Psoas muscle (tissue), 8 donors: ENCODE data around the gene RYR1. TPM values are rescaled to one million over a fixed set of nuclear protein-coding genes. Genes with fewer than 3 reads are reported as not detected.

Experiments used
- ATAC-seq, 4 donors: fragments of 200-7000 bp; cut with Tn5 transposase; one replicate each; pipeline ENCODE4 v1.9.1; 2020; ENCODE audit warnings: moderate library complexity in 3 of 4, mild to moderate bottlenecking in 2 of 4
- DNase-seq, 2 donors: peaks; one replicate each; pipeline ENCODE4 v3.0.0-alpha.2; 2020
- H3K27ac ChIP-seq: fragments of 200-600 bp; one replicate; pipeline ENCODE4 v1.8.0; 2022
- H3K27me3 ChIP-seq, 3 donors: fragments of 200-600 bp in 1 of 3; one replicate each; pipeline versions ENCODE4 v1.6.1 to v1.8.0; 2013 to 2022; ENCODE audit warnings: low read length in 2 of 3, mild to moderate bottlenecking in 2 of 3, moderate library complexity in 1 of 3; ENCODE audit not compliant: insufficient read depth in 3 of 3
- H3K36me3 ChIP-seq, 2 donors: fragments of 200-600 bp in 1 of 2; one replicate each; pipeline versions ENCODE4 v1.6.1 to v1.8.0; 2013 to 2022; ENCODE audit warnings: low read depth in 1 of 2, mild to moderate bottlenecking in 1 of 2, moderate library complexity in 1 of 2; ENCODE audit not compliant: insufficient read depth in 1 of 2
- H3K4me1 ChIP-seq: fragments of 200-600 bp; one replicate; pipeline ENCODE4 v1.8.0; 2022
- H3K4me3 ChIP-seq: fragments of 200-600 bp; one replicate; pipeline ENCODE4 v1.8.0; 2022; ENCODE audit warnings: mild to moderate bottlenecking
- H3K9me3 ChIP-seq: fragments of 200-600 bp; one replicate; pipeline ENCODE4 v1.8.0; 2022
- CTCF ChIP-seq: fragments of 200-600 bp; IDR thresholded peaks from one replicate; pipeline ENCODE4 v1.8.0; 2022; ENCODE audit warnings: antibody characterized with exemption
- WGBS, 3 donors: extraction: QIAGEN DNeasy Blood & Tissue Kit; methylation state at CpG; one replicate each; pipeline versions ENCODE4 v1.1.6 to v1.1.7; 2013; 5-methylcytosine and 5-hydroxymethylcytosine counted together
- intact Hi-C, 2 donors: fragments of 100-400 bp; cut with DNase I; formaldehyde crosslinking; loops; one replicate each; pipeline versions ENCODE4 v1.11.0 to v1.14.2; 2022
- polyA plus RNA-seq, 3 donors: library from polyadenylated mRNA; stranded (reverse); fragments of 200-250 nt; gene quantifications; one replicate each; pipeline ENCODE4 v1.2.3, GENCODE V29; 2013
- total RNA-seq, 4 donors: library from RNA; stranded (reverse); fragmentation: NEBNext Ultra II Directional in 2 of 4; extraction: Animal tissue kit (Norgen Biotek cat#: 25700) in 2 of 4; gene quantifications; one replicate each; pipeline versions ENCODE4 v1.2.1 to v1.2.4, GENCODE V29; 2021 to 2023
- donor health status: healthy with polysubstance abuse.
- donor health status: DM: no; HTN: no; CAD: no; lungs with moderate emphysema.
- donor health status: Bipolar disorder and iron deficiency.
- donor health status: healthy.
- donor health status: DM: yes; HTN: yes; CAD: no.
- donor health status: DM: no; HTN: no; CAD: no.
- donor health status: DM: no; HTN: no; CAD: no.
- donor health status: DM: yes; HTN: yes; CAD: no.

The RYR1 gene
- total and polyA plus RNA-seq, 7 donors, result 56.0 to 1,211 (median 572) TPM

DNA sequence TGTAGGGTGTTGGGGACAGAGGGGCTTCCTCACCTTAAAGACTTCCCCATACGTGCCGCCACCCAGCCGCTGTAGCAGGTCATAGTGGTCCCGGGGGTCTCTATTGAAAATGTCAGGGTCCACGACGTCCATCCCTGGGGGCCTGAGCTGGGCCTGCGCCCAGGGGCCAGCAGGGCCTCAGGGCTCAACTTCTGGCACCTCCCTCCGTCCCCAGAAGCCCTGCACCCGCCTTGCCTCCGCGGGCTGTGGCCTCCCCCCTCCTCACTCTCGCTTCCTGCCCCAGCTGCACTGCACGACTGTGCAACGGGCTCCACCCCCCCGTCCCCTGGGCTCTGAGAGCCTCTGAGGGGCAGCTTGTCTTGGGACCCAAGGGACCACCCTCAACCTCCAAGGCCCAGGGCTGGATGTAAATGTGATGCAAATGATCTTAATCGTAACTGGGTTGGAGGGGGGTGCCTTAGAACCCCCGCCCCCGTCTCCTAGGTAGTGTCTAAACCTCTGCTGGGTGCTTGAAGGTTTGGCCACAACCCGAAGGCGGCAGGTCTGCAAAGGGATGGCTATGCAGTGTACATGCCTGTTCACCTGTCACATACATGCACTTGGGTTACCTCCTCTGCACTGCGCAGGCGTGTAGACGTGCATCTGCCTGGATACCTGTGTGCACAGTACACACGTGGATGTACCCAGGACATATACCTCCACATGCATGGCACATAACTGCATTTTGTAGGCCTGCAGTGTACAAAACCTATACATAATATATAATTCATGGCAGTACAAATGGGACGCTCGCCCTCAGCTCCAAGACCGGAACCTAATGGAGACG, 184.5 kb downstream of the RYR1 start, which contains the start of gene MAP4K1:
TSS of gene MAP4K1 (minus strand) at position 190 of the 826 bp plus-strand sequence. CDS start at position 132, 58 bp downstream.
- Histone ChIP-seq H3K4me1 (peaks cover 13% of the 10 kb centered on the region), H3K36me3 (peaks cover 2 to 29% of the 10 kb centered on the region in 2 donors), H3K4me3 (peak within 1 kb of the TSS; percentile 95), H3K9me3 (no peaks in the 10 kb centered on the region), H3K27me3 (no peaks in the 10 kb centered on the region), H3K27ac (peak within 1 kb of the TSS; percentile 93)
- DNase-seq (peak; percentile 46 to 78), ATAC-seq (peak; percentile 2 to 11 (median 8))
- 34 to 38% (median 37%) methylated on average over 28 of the region's 28 CpGs for WGBS, 3 donors
- no peak for TF ChIP-seq CTCF
- intact Hi-C loops, result no loop called here

DNA sequence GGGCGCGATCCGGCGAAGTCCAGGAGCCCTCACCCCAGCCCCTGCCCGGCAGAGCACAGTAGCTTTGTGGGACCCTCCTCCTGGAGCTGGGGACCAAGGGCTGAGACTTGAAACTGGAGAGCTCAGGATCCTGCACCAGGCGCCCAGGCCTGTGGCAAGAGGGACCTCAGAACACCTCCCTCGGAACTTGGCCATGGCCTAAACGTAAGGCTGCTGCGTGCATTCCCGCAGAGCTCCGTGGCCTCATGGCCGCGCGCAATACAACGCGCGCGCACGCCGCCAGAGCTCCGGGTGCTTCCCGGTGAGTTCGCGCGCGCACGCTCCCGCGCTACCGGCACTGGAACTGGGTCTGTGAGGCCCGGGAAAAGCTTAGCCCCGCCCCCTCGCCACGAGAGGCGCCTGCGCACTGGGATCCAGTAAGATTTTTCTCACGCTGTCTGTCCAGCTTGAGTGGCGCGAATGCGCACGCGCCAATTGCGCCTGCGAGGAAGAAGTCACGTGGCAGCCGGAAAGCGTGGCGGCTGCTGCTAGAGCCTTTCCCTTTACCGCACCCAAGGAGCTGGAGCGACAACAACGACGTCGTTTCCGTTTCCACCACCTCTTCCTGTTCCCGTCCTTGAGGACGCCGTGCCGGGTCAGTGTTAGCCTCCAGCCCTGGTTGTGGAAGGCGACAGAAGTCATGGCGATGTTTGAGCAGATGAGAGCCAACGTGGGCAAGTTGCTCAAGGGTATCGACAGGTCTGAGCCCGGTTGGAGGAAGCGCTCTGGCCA, 185.3 kb downstream of the RYR1 start, which contains the start of gene EIF3K:
TSS of gene EIF3K (plus strand) at position 599 of the 771 bp plus-strand sequence. CDS start at position 680, 81 bp downstream.
- Histone ChIP-seq H3K4me1 (peaks cover 13% of the 10 kb centered on the region), H3K27ac (peak within 1 kb of the TSS; percentile 93), H3K9me3 (no peaks in the 10 kb centered on the region), H3K27me3 (no peaks in the 10 kb centered on the region), H3K36me3 (peaks cover 2 to 37% of the 10 kb centered on the region in 2 donors), H3K4me3 (peak within 1 kb of the TSS; percentile 95)
- DNase-seq, result peak; percentile 99 to 100
- no peak for TF ChIP-seq CTCF
- peak; percentile 92 to 97 (median 94) for ATAC-seq
- WGBS, 3 donors, result 0 to 1% (median 1%) methylated on average over 63 to 64 of the region's 64 CpGs
- intact Hi-C loops, result no loop called here

GRCh38 chr19:38619361-38620174, 186.1 kb downstream of the RYR1 start:
- H3K27ac ChIP-seq, result peak overlapping the region; percentile 93
- no peaks in the 10 kb centered on the region for H3K9me3 ChIP-seq
- TF ChIP-seq CTCF, result no peak
- ATAC-seq, result peak in 3 of 4 donors; percentile 6 to 20 (median 8)
- peak overlapping the region; percentile 95 for H3K4me3 ChIP-seq
- no peaks in the 10 kb centered on the region for H3K27me3 ChIP-seq
- no peak for DNase-seq
- peaks cover 4 to 45% of the 10 kb centered on the region in 2 donors for H3K36me3 ChIP-seq
- peaks cover 13% of the 10 kb centered on the region for H3K4me1 ChIP-seq
- WGBS, 3 donors, result 16 to 19% (median 19%) methylated on average over 21 of the region's 21 CpGs
- intact Hi-C loops, result no loop called here

- H3K27me3 ChIP-seq, result no peaks in the 10 kb centered on the region
- TF ChIP-seq CTCF, result no peak
- no peak for DNase-seq
- peaks cover 11 to 97% of the 10 kb centered on the region in 2 donors for H3K36me3 ChIP-seq
- no peak overlapping the region for H3K4me3 ChIP-seq
- H3K4me1 ChIP-seq, result peaks cover 7% of the 10 kb centered on the region
- no peak overlapping the region for H3K27ac ChIP-seq
- 78 to 83% (median 83%) methylated on average over 3 of the region's 3 CpGs for WGBS, 3 donors
- H3K9me3 ChIP-seq, result no peaks in the 10 kb centered on the region
- intact Hi-C loops, result no loop called here
- no peak for ATAC-seq
These were observed 191.3 kb downstream of the RYR1 start for GRCh38 chr19:38624822-38625221.
